Endothelial cell of umbilical vein (primary cell): ENCODE results near the gene NMT1.

ENCODE experiments used
- EZH2 ChIP-seq: IDR thresholded peaks from 2 replicates; pipeline ENCODE4 v1.6.1; 2012; ENCODE audit warnings: borderline replicate concordance, low read depth, mild to moderate bottlenecking, moderate library complexity, low read length, inconsistent platforms; ENCODE audit not compliant: severe bottlenecking
- GATA2 ChIP-seq: IDR thresholded peaks from 2 replicates; pipeline ENCODE4 v1.7.0; 2011; ENCODE audit warnings: low read depth, mild to moderate bottlenecking, moderate library complexity, mixed read lengths, low read length; ENCODE audit not compliant: insufficient read length, insufficient read depth
- MYC ChIP-seq: IDR thresholded peaks from one replicate; pipeline ENCODE4 v1.6.1; 2011; ENCODE audit warnings: mild to moderate bottlenecking, low read depth, low read length
- POLR2A ChIP-seq: IDR thresholded peaks from 2 replicates; pipeline ENCODE4 v1.6.1; 2012; ENCODE audit warnings: low read depth, mild to moderate bottlenecking, control low read depth, low read length
- POLR2AphosphoS5 ChIP-seq: IDR thresholded peaks from 2 replicates; pipeline ENCODE4 v1.6.1; 2012; ENCODE audit warnings: low read depth, mild to moderate bottlenecking, control low read depth, low read length, moderate library complexity; ENCODE audit not compliant: insufficient read depth
- TF ChIP-seq, protein P1 (sequence below), 2 donors: IDR thresholded peaks; 1 replicate in 1 of 2; 2 replicates in 1 of 2; pipeline ENCODE4 v1.5.1; 2011; ENCODE audit warnings: low read length in 2 of 2, mild to moderate bottlenecking in 2 of 2, moderate library complexity in 2 of 2, control low read depth in 1 of 2, inconsistent platforms in 1 of 2, low read depth in 1 of 2; ENCODE audit not compliant: insufficient read depth in 1 of 2; ENCODE audit errors: extremely low read depth in 1 of 2
- TF ChIP-seq, protein P2 (sequence below): IDR thresholded peaks from 2 replicates; pipeline ENCODE4 v1.6.1; 2011; ENCODE audit not compliant: insufficient read depth, insufficient read length

DNA sequence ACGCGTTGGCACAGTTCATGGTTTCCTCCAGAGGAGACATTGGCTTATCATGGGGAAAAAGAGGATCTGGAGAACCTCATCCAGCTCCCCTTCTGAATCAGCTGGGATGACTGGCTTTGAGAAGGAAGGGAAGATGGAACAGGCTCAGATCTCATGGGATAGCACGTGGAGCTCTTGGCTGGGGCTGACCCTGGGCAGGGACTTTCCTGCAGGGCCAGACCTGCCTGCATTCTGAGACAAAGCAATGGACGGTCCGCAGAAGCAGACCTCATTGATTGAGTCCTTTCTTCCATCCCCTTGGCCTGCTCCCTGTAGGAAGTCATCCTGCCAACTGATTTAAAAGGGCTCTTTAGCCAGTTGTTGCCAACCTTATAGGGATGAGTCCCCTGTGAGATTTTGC is 45.0 kb downstream of the NMT1 start:
- TF ChIP-seq, protein P1, sequence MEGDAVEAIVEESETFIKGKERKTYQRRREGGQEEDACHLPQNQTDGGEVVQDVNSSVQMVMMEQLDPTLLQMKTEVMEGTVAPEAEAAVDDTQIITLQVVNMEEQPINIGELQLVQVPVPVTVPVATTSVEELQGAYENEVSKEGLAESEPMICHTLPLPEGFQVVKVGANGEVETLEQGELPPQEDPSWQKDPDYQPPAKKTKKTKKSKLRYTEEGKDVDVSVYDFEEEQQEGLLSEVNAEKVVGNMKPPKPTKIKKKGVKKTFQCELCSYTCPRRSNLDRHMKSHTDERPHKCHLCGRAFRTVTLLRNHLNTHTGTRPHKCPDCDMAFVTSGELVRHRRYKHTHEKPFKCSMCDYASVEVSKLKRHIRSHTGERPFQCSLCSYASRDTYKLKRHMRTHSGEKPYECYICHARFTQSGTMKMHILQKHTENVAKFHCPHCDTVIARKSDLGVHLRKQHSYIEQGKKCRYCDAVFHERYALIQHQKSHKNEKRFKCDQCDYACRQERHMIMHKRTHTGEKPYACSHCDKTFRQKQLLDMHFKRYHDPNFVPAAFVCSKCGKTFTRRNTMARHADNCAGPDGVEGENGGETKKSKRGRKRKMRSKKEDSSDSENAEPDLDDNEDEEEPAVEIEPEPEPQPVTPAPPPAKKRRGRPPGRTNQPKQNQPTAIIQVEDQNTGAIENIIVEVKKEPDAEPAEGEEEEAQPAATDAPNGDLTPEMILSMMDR (IDR thresholded peaks at IDR 0.05; ENCODE audit: extremely low read depth in 1 of 2, insufficient read depth in 1 of 2, low read depth in 1 of 2, low read length in 2 of 2): no peak
- TF ChIP-seq, protein P2, sequence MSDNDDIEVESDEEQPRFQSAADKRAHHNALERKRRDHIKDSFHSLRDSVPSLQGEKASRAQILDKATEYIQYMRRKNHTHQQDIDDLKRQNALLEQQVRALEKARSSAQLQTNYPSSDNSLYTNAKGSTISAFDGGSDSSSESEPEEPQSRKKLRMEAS: no peak
- TF ChIP-seq GATA2 (no peak), POLR2A (no peak), POLR2AphosphoS5 (no peak), EZH2 (no peak), MYC (no peak)
